Endothelial cell of umbilical vein (primary cell): ENCODE measurements around the gene RAMACL. TPM values are rescaled to one million over a fixed set of nuclear protein-coding genes. Genes with fewer than 3 reads are reported as not detected.
A peak's percentile ranks its signal among the peaks of the same experiment; 100 is the strongest.

ENCODE experiments used
- BruUV-seq: library from RNA; stranded (reverse); fragments of 400-500 nt; replicated peaks from 2 replicates; lab custom pipeline; 2021; lab: Mats Ljungman, UMichigan
- CTCF ChIA-PET: fragments of 300-600, 350-600 bp; sonication (Branson Sonifier 250); formaldehyde crosslinking; loops from one replicate; lab custom pipeline; 2021; ENCODE audit warnings: antibody characterized with exemption, inconsistent platforms; lab: Charles Lee
- POLR2A ChIA-PET: fragments of 300-600, 350-600 bp; sonication (Branson Sonifier 250); formaldehyde crosslinking; loops from one replicate; lab custom pipeline; 2021; ENCODE audit warnings: antibody characterized with exemption, inconsistent platforms; lab: Charles Lee
- DNase-seq: peaks from one replicate; pipeline ENCODE4 v3.0.0-alpha.2; 2011; ENCODE audit warnings: low read depth, low spot score
- FAIRE-seq: peaks from 2 replicates; lab custom pipeline; 2011; peaks lifted over from hg19 to GRCh38; lab: Jason Lieb, UNC
- H2AFZ ChIP-seq: 2 replicates; pipeline ENCODE4 v1.6.0; 2012; ENCODE audit warnings: low read depth, low read length, control low read depth, inconsistent platforms
- H3K27ac ChIP-seq: 2 replicates; pipeline ENCODE4 v1.5.1; 2011; ENCODE audit warnings: low read depth, mild to moderate bottlenecking, control low read depth, low read length, moderate library complexity; ENCODE audit not compliant: insufficient read depth
- H3K27me3 ChIP-seq, 2 experiments: 2 replicates each; pipeline versions ENCODE4 v1.6.0 to v1.6.1; 2011; ENCODE audit warnings: low read length in 2 of 2, mixed read lengths in 1 of 2; ENCODE audit not compliant: control insufficient read depth in 2 of 2, insufficient read depth in 2 of 2
- H3K36me3 ChIP-seq, 2 experiments: 2 replicates in 1 of 2; 3 replicates in 1 of 2; pipeline ENCODE4 v1.5.1; 2011; ENCODE audit warnings: low read length in 2 of 2, mild to moderate bottlenecking in 1 of 2, moderate library complexity in 1 of 2; ENCODE audit not compliant: control insufficient read depth in 2 of 2, insufficient read depth in 2 of 2; ENCODE audit errors: extremely low read depth in 1 of 2
- H3K4me1 ChIP-seq: 3 replicates; pipeline ENCODE4 v1.5.1; 2011; ENCODE audit warnings: mild to moderate bottlenecking, low read length; ENCODE audit not compliant: control insufficient read depth, insufficient read depth; ENCODE audit errors: extremely low read depth
- H3K4me2 ChIP-seq: 2 replicates; pipeline ENCODE4 v1.6.1; 2011; ENCODE audit warnings: low read length, control low read depth, mixed read lengths; ENCODE audit not compliant: insufficient read depth
- H3K4me3 ChIP-seq, 3 experiments: fragments of 200-600 bp in 1 of 3; sonication (generic), shearing (Covaris generic) in 1 of 3; replicated peaks in 1 of 3; 2 replicates each; pipeline ENCODE4 v1.5.1; 2011 to 2016; ENCODE audit warnings: control low read depth in 3 of 3, low read length in 3 of 3, mild to moderate bottlenecking in 2 of 3, inconsistent platforms in 1 of 3, low read depth in 1 of 3, moderate library complexity in 1 of 3; ENCODE audit not compliant: insufficient read depth in 1 of 3
- H3K79me2 ChIP-seq: 2 replicates; pipeline ENCODE4 v1.6.0; 2012; ENCODE audit warnings: low read length, inconsistent platforms; ENCODE audit not compliant: control insufficient read depth, insufficient read depth
- H3K9ac ChIP-seq: replicated peaks from 2 replicates; pipeline ENCODE3; 2011; ENCODE audit warnings: low read length, control low read depth; ENCODE audit not compliant: insufficient read depth; ENCODE audit errors: extremely low read depth
- H3K9me1 ChIP-seq: replicated peaks from 3 replicates; pipeline ENCODE4 v1.6.0; 2011; ENCODE audit warnings: mild to moderate bottlenecking, low read length; ENCODE audit not compliant: control insufficient read depth, insufficient read depth; ENCODE audit errors: extremely low read depth
- H3K9me3 ChIP-seq: replicated peaks from 2 replicates; pipeline ENCODE4 v1.5.1; 2012; ENCODE audit warnings: low read length, inconsistent platforms; ENCODE audit not compliant: control insufficient read depth, insufficient read depth
- H4K20me1 ChIP-seq: replicated peaks from 2 replicates; pipeline ENCODE3; 2011; ENCODE audit warnings: mild to moderate bottlenecking, low read length; ENCODE audit not compliant: control insufficient read depth, insufficient read depth; ENCODE audit errors: extremely low read depth
- CTCF ChIP-seq, 2 donors: IDR thresholded peaks; 1 replicate in 1 of 2; 2 replicates in 1 of 2; pipeline ENCODE4 v1.5.1; 2011; ENCODE audit warnings: low read length in 2 of 2, mild to moderate bottlenecking in 2 of 2, moderate library complexity in 2 of 2, control low read depth in 1 of 2, inconsistent platforms in 1 of 2, low read depth in 1 of 2; ENCODE audit not compliant: insufficient read depth in 1 of 2; ENCODE audit errors: extremely low read depth in 1 of 2
- EZH2 ChIP-seq: IDR thresholded peaks from 2 replicates; pipeline ENCODE4 v1.6.1; 2012; ENCODE audit warnings: borderline replicate concordance, low read depth, mild to moderate bottlenecking, moderate library complexity, low read length, inconsistent platforms; ENCODE audit not compliant: severe bottlenecking
- FOS ChIP-seq: IDR thresholded peaks from 2 replicates; pipeline ENCODE4 v1.6.1; 2011; ENCODE audit warnings: mild to moderate bottlenecking, low read length, moderate library complexity, borderline replicate concordance; ENCODE audit not compliant: insufficient read depth
- GATA2 ChIP-seq: IDR thresholded peaks from 2 replicates; pipeline ENCODE4 v1.7.0; 2011; ENCODE audit warnings: low read depth, mild to moderate bottlenecking, moderate library complexity, mixed read lengths, low read length; ENCODE audit not compliant: insufficient read length, insufficient read depth
- JUN ChIP-seq: IDR thresholded peaks from 2 replicates; pipeline ENCODE4 v1.6.1; 2011; ENCODE audit warnings: borderline replicate concordance, low read depth; ENCODE audit not compliant: insufficient read length, insufficient read depth
- MAX ChIP-seq: IDR thresholded peaks from 2 replicates; pipeline ENCODE4 v1.6.1; 2011; ENCODE audit not compliant: insufficient read depth, insufficient read length
- MYC ChIP-seq: IDR thresholded peaks from one replicate; pipeline ENCODE4 v1.6.1; 2011; ENCODE audit warnings: mild to moderate bottlenecking, low read depth, low read length
- POLR2A ChIP-seq: IDR thresholded peaks from 2 replicates; pipeline ENCODE4 v1.6.1; 2012; ENCODE audit warnings: low read depth, mild to moderate bottlenecking, control low read depth, low read length
- POLR2AphosphoS5 ChIP-seq: IDR thresholded peaks from 2 replicates; pipeline ENCODE4 v1.6.1; 2012; ENCODE audit warnings: low read depth, mild to moderate bottlenecking, control low read depth, low read length, moderate library complexity; ENCODE audit not compliant: insufficient read depth
- dilution Hi-C: fragments of 300-500 bp; cut with MboI; formaldehyde crosslinking; loops from one replicate; pipeline ENCODE4 v1.15.0; 2019; ENCODE audit warnings: low sequenced_read_pairs; ENCODE audit not compliant: extremely low pct_ligation_motif_present
- intact Hi-C: fragments of 100-400 bp; cut with micrococcal nuclease; formaldehyde crosslinking; loops from one replicate; pipeline ENCODE4 v1.10.0; 2022
- polyA plus RNA-seq, 4 experiments: library from polyadenylated mRNA; depleted of rRNA in 3 of 4; stranded (reverse) in 3 of 4; unstranded in 1 of 4; fragments of >200 nt; gene quantifications; 2 replicates each; pipeline versions ENCODE4 v1.2.1 to v1.2.3, GENCODE V29; 2011 to 2012; ENCODE audit warnings: missing spikeins in 1 of 4
- total RNA-seq: library from RNA; stranded (reverse); gene quantifications from 2 replicates; pipeline ENCODE4 v1.2.3, GENCODE V29; 2021

RAMACL gene
- total and polyA plus RNA-seq, 2 donors (not counting 3 experiments of a cell fraction or from before 2014, with no cell fraction given), result 0.17 to 5.3 TPM

GRCh38 chr6:166625356-166625755 lies 38.9 kb upstream of the RAMACL start:
- Histone ChIP-seq H3K79me2 (peaks cover 35% of the 10 kb centered on the region), H3K9me1 (no peaks in the 10 kb centered on the region), H3K27ac (peak overlapping the region; percentile 78), H4K20me1 (no peaks in the 10 kb centered on the region), H3K4me2 (peak overlapping the region; percentile 86), H3K9me3 (no peaks in the 10 kb centered on the region), H3K9ac (peak overlapping the region; percentile 90), H3K4me1 (peaks cover 49% of the 10 kb centered on the region), H3K4me3 (peak overlapping the region in 2 of 3 experiments; percentile 74 to 87), H3K27me3 (no peaks in the 10 kb centered on the region), H2AFZ (no peak overlapping the region), H3K36me3 (no peaks in the 10 kb centered on the region)
- FAIRE-seq (peak; percentile 62), DNase-seq (peak; percentile 65)
- dilution Hi-C loops, result no loop called here
- TF ChIP-seq POLR2AphosphoS5 (no peak), GATA2 (no peak), MAX (no peak), MYC (no peak), FOS (no peak), POLR2A (no peak), JUN (no peak), CTCF (IDR thresholded peaks at IDR 0.05; ENCODE audit: extremely low read depth in 1 of 2, insufficient read depth in 1 of 2, low read depth in 1 of 2, low read length in 2 of 2) (no peak), EZH2 (no peak)
- intact Hi-C loops, result loop anchor here (5.0 kb wide), 4 partner anchors 38 to 348 kb away; partner anchors contain the start of genes RAMACL and SFT2D1
- ChIA-PET POLR2A (no interaction called here), CTCF (interaction anchor here (0.9 to 2.9 kb wide), 2 partner anchors 26 to 110 kb away, joined by 3 to 12 read pairs; no protein-coding TSS in a partner anchor)
- BruUV-seq, result no TSS peak
